Measurements from ENCODE around the gene KRTAP10-3. TPM values are rescaled to one million over a fixed set of nuclear protein-coding genes. Genes with fewer than 3 reads are reported as not detected.

Gene KRTAP10-3
- total and polyA plus RNA-seq, 2 donors (not counting 1 experiment from before 2014, with no cell fraction given): not detected

GRCh38 chr21:44556879-44557278 lies 1.7 kb downstream of the KRTAP10-3 start:
- no peak for DNase-seq (ENCODE audit: low read depth in 2 of 2)
- no peak overlapping the region for H3K9ac ChIP-seq (ENCODE audit: insufficient read depth, low read length)
- no peak for TF ChIP-seq CTCF (conservative IDR thresholded peaks at IDR 0.05 in 1 of 2, IDR thresholded peaks at IDR 0.05 in 1 of 2; ENCODE audit: low read depth in 1 of 2, low read length in 2 of 2)
- TF ChIP-seq EZH2 (IDR thresholded peaks at IDR 0.05; ENCODE audit: low read length, missing control alignments): no peak
- H3K9me3 ChIP-seq (ENCODE audit: control insufficient read depth, insufficient read depth, low read depth, low read length): no peaks in the 10 kb centered on the region
- no peaks in the 10 kb centered on the region for H3K79me2 ChIP-seq (ENCODE audit: control insufficient read depth, insufficient read depth, low read length)
- H3K4me3 ChIP-seq (replicated peaks in 1 of 4; ENCODE audit: control extremely low read depth in 1 of 4, insufficient read depth in 1 of 4, low read depth in 3 of 4, low read length in 4 of 4): no peak overlapping the region
- H3K27me3 ChIP-seq (ENCODE audit: control insufficient read depth, insufficient read depth, low read length): no peaks in the 10 kb centered on the region
- H3K4me1 ChIP-seq (ENCODE audit: control insufficient read depth, extremely low read depth, insufficient read depth, low read length): no peaks in the 10 kb centered on the region
- no peaks in the 10 kb centered on the region for H4K20me1 ChIP-seq (ENCODE audit: control insufficient read depth, extremely low read depth, insufficient read depth, low read length)
- H2AFZ ChIP-seq (ENCODE audit: low read length): no peak overlapping the region
- no peaks in the 10 kb centered on the region for H3K36me3 ChIP-seq (ENCODE audit: control insufficient read depth, insufficient read depth, low read length)
- no peak overlapping the region for H3K4me2 ChIP-seq (ENCODE audit: extremely low read depth, insufficient read depth, low read length)
- no peak overlapping the region for H3K27ac ChIP-seq (ENCODE audit: insufficient read depth, low read length)

- no peak for TF ChIP-seq EZH2 (IDR thresholded peaks at IDR 0.05; ENCODE audit: low read length, missing control alignments)
- TF ChIP-seq CTCF (conservative IDR thresholded peaks at IDR 0.05 in 1 of 2, IDR thresholded peaks at IDR 0.05 in 1 of 2; ENCODE audit: low read depth in 1 of 2, low read length in 2 of 2): no peak
- DNase-seq (ENCODE audit: low read depth in 2 of 2): no peak
- no peak overlapping the region for H2AFZ ChIP-seq (ENCODE audit: low read length)
- no peak overlapping the region for H3K4me3 ChIP-seq (replicated peaks in 1 of 4; ENCODE audit: control extremely low read depth in 1 of 4, insufficient read depth in 1 of 4, low read depth in 3 of 4, low read length in 4 of 4)
- no peak overlapping the region for H3K27ac ChIP-seq (ENCODE audit: insufficient read depth, low read length)
- no peaks in the 10 kb centered on the region for H3K27me3 ChIP-seq (ENCODE audit: control insufficient read depth, insufficient read depth, low read length)
- no peaks in the 10 kb centered on the region for H3K4me1 ChIP-seq (ENCODE audit: control insufficient read depth, extremely low read depth, insufficient read depth, low read length)
- no peaks in the 10 kb centered on the region for H3K36me3 ChIP-seq (ENCODE audit: control insufficient read depth, insufficient read depth, low read length)
- H3K4me2 ChIP-seq (ENCODE audit: extremely low read depth, insufficient read depth, low read length): no peak overlapping the region
- no peaks in the 10 kb centered on the region for H3K79me2 ChIP-seq (ENCODE audit: control insufficient read depth, insufficient read depth, low read length)
- no peaks in the 10 kb centered on the region for H4K20me1 ChIP-seq (ENCODE audit: control insufficient read depth, extremely low read depth, insufficient read depth, low read length)
- no peak overlapping the region for H3K9ac ChIP-seq (ENCODE audit: insufficient read depth, low read length)
- no peaks in the 10 kb centered on the region for H3K9me3 ChIP-seq (ENCODE audit: control insufficient read depth, insufficient read depth, low read depth, low read length)
These were observed 3.3 kb downstream of the KRTAP10-3 start for GRCh38 chr21:44555200-44555875.

- Histone ChIP-seq H3K27me3 (ENCODE audit: control insufficient read depth, insufficient read depth, low read length) (no peaks in the 10 kb centered on the region), H3K9me3 (ENCODE audit: control insufficient read depth, insufficient read depth, low read depth, low read length) (no peaks in the 10 kb centered on the region), H3K4me2 (ENCODE audit: extremely low read depth, insufficient read depth, low read length) (no peak overlapping the region), H4K20me1 (ENCODE audit: control insufficient read depth, extremely low read depth, insufficient read depth, low read length) (no peaks in the 10 kb centered on the region), H2AFZ (ENCODE audit: low read length) (no peak overlapping the region), H3K4me3 (replicated peaks in 1 of 4; ENCODE audit: control extremely low read depth in 1 of 4, insufficient read depth in 1 of 4, low read depth in 3 of 4, low read length in 4 of 4) (no peak overlapping the region), H3K4me1 (ENCODE audit: control insufficient read depth, extremely low read depth, insufficient read depth, low read length) (no peaks in the 10 kb centered on the region), H3K27ac (ENCODE audit: insufficient read depth, low read length) (no peak overlapping the region), H3K36me3 (ENCODE audit: control insufficient read depth, insufficient read depth, low read length) (no peaks in the 10 kb centered on the region), H3K79me2 (ENCODE audit: control insufficient read depth, insufficient read depth, low read length) (no peaks in the 10 kb centered on the region), H3K9ac (ENCODE audit: insufficient read depth, low read length) (no peak overlapping the region)
- no peak for TF ChIP-seq EZH2 (IDR thresholded peaks at IDR 0.05; ENCODE audit: low read length, missing control alignments)
- TF ChIP-seq CTCF (conservative IDR thresholded peaks at IDR 0.05 in 1 of 2, IDR thresholded peaks at IDR 0.05 in 1 of 2; ENCODE audit: low read depth in 1 of 2, low read length in 2 of 2): no peak
- no peak for DNase-seq (ENCODE audit: low read depth in 2 of 2)
These were observed 5.9 kb downstream of the KRTAP10-3 start for GRCh38 chr21:44552681-44553080.
